Keratinocyte (primary cell): ENCODE measurements around the gene GDPD4. TPM values are rescaled to one million over a fixed set of nuclear protein-coding genes. Genes with fewer than 3 reads are reported as not detected.

Experiments
- DNase-seq: peaks from one replicate; pipeline ENCODE4 v3.0.0-alpha.2; 2011; ENCODE audit warnings: low read depth, missing footprints, low spot score
- FAIRE-seq: peaks from 2 replicates; lab custom pipeline; 2011; peaks lifted over from hg19 to GRCh38; lab: Jason Lieb, UNC
- H2AFZ ChIP-seq: 2 replicates; pipeline ENCODE4 v1.6.0; 2012; ENCODE audit warnings: low read length, control low read depth, inconsistent platforms; ENCODE audit not compliant: control insufficient read depth
- H3K27ac ChIP-seq: 2 replicates; pipeline ENCODE4 v1.5.1; 2011; ENCODE audit warnings: low read length; ENCODE audit not compliant: control insufficient read depth, insufficient read depth
- H3K27me3 ChIP-seq: 3 replicates; pipeline ENCODE4 v1.6.0; 2011; ENCODE audit warnings: low read length; ENCODE audit not compliant: control insufficient read depth, insufficient read depth; ENCODE audit errors: extremely low read depth
- H3K36me3 ChIP-seq, 2 experiments: 2 replicates in 1 of 2; 3 replicates in 1 of 2; pipeline ENCODE4 v1.5.1; 2011; ENCODE audit warnings: low read length in 2 of 2, mild to moderate bottlenecking in 1 of 2; ENCODE audit not compliant: control insufficient read depth in 2 of 2, insufficient read depth in 2 of 2; ENCODE audit errors: extremely low read depth in 1 of 2
- H3K4me1 ChIP-seq: 3 replicates; pipeline ENCODE4 v1.5.1; 2011; ENCODE audit warnings: low read length; ENCODE audit not compliant: control insufficient read depth, insufficient read depth; ENCODE audit errors: extremely low read depth
- H3K4me2 ChIP-seq: 3 replicates; pipeline ENCODE4 v1.6.0; 2011; ENCODE audit warnings: low read depth, low read length; ENCODE audit not compliant: control insufficient read depth, insufficient read depth; ENCODE audit errors: extremely low read depth
- H3K4me3 ChIP-seq, 3 experiments: fragments of 200-600 bp in 1 of 3; sonication (generic) in 1 of 3; 2 replicates in 2 of 3; 3 replicates in 1 of 3; pipeline ENCODE4 v1.5.1; 2011 to 2016; ENCODE audit warnings: low read length in 3 of 3, mild to moderate bottlenecking in 3 of 3, control low read depth in 2 of 3, inconsistent platforms in 1 of 3, low read depth in 1 of 3, mixed read lengths in 1 of 3, mixed run types in 1 of 3, moderate library complexity in 1 of 3; ENCODE audit not compliant: control insufficient read depth in 2 of 3, insufficient read depth in 2 of 3; ENCODE audit errors: extremely low read depth in 1 of 3
- H3K79me2 ChIP-seq: 2 replicates; pipeline ENCODE4 v1.6.0; 2012; ENCODE audit warnings: low read length; ENCODE audit not compliant: control insufficient read depth, insufficient read depth
- H3K9ac ChIP-seq: 3 replicates; pipeline ENCODE4 v1.6.0; 2011; ENCODE audit warnings: low read length; ENCODE audit not compliant: control insufficient read depth, insufficient read depth; ENCODE audit errors: extremely low read depth
- H3K9me1 ChIP-seq: 3 replicates; pipeline ENCODE4 v1.6.0; 2011; ENCODE audit warnings: low read length; ENCODE audit not compliant: control insufficient read depth, insufficient read depth; ENCODE audit errors: extremely low read depth
- H3K9me3 ChIP-seq: 2 replicates; pipeline ENCODE4 v1.5.1; 2012; ENCODE audit warnings: low read depth, low read length; ENCODE audit not compliant: control insufficient read depth
- H4K20me1 ChIP-seq: 3 replicates; pipeline ENCODE4 v1.6.0; 2011; ENCODE audit warnings: low read length; ENCODE audit not compliant: control insufficient read depth, insufficient read depth; ENCODE audit errors: extremely low read depth
- EZH2 ChIP-seq: IDR thresholded peaks from one replicate; pipeline ENCODE4 v1.6.1; 2012; ENCODE audit warnings: inconsistent platforms, mild to moderate bottlenecking, low read length, moderate library complexity
- dilution Hi-C: fragments of 300-500 bp; cut with MboI; formaldehyde crosslinking; loops from one replicate; pipeline ENCODE4 v1.7.0; 2020; ENCODE audit warnings: low sequenced_read_pairs; ENCODE audit not compliant: extremely low pct_ligation_motif_present
- polyA plus RNA-seq, 5 experiments: library from polyadenylated mRNA; depleted of rRNA in 3 of 5; stranded (reverse) in 3 of 5; stranded (forward) in 1 of 5; unstranded in 1 of 5; fragments of >200 nt; gene quantifications; 1 replicate in 1 of 5; 2 replicates in 3 of 5; 3 replicates in 1 of 5; pipeline versions ENCODE4 v1.2.1 to v1.2.3, GENCODE V29; 2011 to 2012; ENCODE audit warnings: missing spikeins in 2 of 5, low read depth in 1 of 5, low replicate concordance in 1 of 5
- TF ChIP-seq, protein P1 (sequence below), 3 experiments: IDR thresholded peaks in 1 of 3; conservative IDR thresholded peaks in 1 of 3; optimal IDR thresholded peaks in 1 of 3; 2 replicates in 2 of 3; 3 replicates in 1 of 3; pipeline versions ENCODE3 to v1.5.1; 2011; ENCODE audit warnings: low read length in 3 of 3, mild to moderate bottlenecking in 3 of 3, moderate library complexity in 2 of 3, control low read depth in 1 of 3, inconsistent platforms in 1 of 3; ENCODE audit not compliant: insufficient read depth in 2 of 3; ENCODE audit errors: extremely low read depth in 1 of 3

Gene GDPD4
- polyA plus RNA-seq, 1 donor (not counting 4 experiments of a cell fraction or from before 2014, with no cell fraction given) = not detected

DNA sequence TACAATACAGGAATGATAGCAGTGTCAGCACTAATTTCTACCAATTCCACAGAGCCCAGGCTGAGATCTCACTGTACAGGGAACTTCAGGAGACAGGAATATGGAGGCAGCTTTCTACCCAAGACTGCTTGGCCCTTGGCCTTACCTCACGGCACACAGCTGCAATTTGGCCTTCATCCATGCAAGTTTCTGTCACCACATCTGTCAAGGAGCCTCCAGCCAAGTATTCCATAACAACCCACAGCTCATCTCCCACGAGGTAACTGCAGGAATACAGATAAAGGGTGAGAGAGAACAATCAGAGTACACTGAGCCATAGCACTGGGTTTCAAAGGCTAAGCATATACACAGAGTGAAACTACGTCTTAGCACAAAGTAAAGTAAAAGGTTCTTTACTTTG, 39.0 kb upstream of the GDPD4 start:
- no peaks in the 10 kb centered on the region for H4K20me1 ChIP-seq
- DNase-seq = no peak
- H3K27me3 ChIP-seq = no peaks in the 10 kb centered on the region
- H3K9ac ChIP-seq = no peak overlapping the region
- H3K27ac ChIP-seq = no peak overlapping the region
- dilution Hi-C loops = no loop called here
- H3K79me2 ChIP-seq = no peaks in the 10 kb centered on the region
- no peak for TF ChIP-seq EZH2
- TF ChIP-seq, protein P1, sequence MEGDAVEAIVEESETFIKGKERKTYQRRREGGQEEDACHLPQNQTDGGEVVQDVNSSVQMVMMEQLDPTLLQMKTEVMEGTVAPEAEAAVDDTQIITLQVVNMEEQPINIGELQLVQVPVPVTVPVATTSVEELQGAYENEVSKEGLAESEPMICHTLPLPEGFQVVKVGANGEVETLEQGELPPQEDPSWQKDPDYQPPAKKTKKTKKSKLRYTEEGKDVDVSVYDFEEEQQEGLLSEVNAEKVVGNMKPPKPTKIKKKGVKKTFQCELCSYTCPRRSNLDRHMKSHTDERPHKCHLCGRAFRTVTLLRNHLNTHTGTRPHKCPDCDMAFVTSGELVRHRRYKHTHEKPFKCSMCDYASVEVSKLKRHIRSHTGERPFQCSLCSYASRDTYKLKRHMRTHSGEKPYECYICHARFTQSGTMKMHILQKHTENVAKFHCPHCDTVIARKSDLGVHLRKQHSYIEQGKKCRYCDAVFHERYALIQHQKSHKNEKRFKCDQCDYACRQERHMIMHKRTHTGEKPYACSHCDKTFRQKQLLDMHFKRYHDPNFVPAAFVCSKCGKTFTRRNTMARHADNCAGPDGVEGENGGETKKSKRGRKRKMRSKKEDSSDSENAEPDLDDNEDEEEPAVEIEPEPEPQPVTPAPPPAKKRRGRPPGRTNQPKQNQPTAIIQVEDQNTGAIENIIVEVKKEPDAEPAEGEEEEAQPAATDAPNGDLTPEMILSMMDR (optimal IDR thresholded peaks at IDR 0.05 in 1 of 3, IDR thresholded peaks at IDR 0.05 in 1 of 3, conservative IDR thresholded peaks at IDR 0.05 in 1 of 3; ENCODE audit: extremely low read depth in 1 of 3, insufficient read depth in 2 of 3, low read length in 3 of 3) = no peak
- FAIRE-seq = no peak
- no peak overlapping the region for H3K4me2 ChIP-seq
- H3K4me3 ChIP-seq = no peak overlapping the region
- no peaks in the 10 kb centered on the region for H3K9me1 ChIP-seq
- H3K4me1 ChIP-seq = no peaks in the 10 kb centered on the region
- no peaks in the 10 kb centered on the region for H3K9me3 ChIP-seq
- peaks cover 3 to 10% of the 10 kb centered on the region in 2 experiments for H3K36me3 ChIP-seq
- no peak overlapping the region for H2AFZ ChIP-seq

- no peak for DNase-seq
- H3K4me1 ChIP-seq = no peaks in the 10 kb centered on the region
- no peak overlapping the region for H3K27ac ChIP-seq
- H4K20me1 ChIP-seq = no peaks in the 10 kb centered on the region
- H3K9me3 ChIP-seq = no peaks in the 10 kb centered on the region
- peaks cover 8 to 10% of the 10 kb centered on the region in 2 experiments for H3K36me3 ChIP-seq
- H3K4me3 ChIP-seq = no peak overlapping the region
- no peaks in the 10 kb centered on the region for H3K9me1 ChIP-seq
- dilution Hi-C loops = no loop called here
- TF ChIP-seq, protein P1 (optimal IDR thresholded peaks at IDR 0.05 in 1 of 3, IDR thresholded peaks at IDR 0.05 in 1 of 3, conservative IDR thresholded peaks at IDR 0.05 in 1 of 3; ENCODE audit: extremely low read depth in 1 of 3, insufficient read depth in 2 of 3, low read length in 3 of 3) = no peak
- no peak for TF ChIP-seq EZH2
- H3K79me2 ChIP-seq = no peaks in the 10 kb centered on the region
- H3K9ac ChIP-seq = no peak overlapping the region
- no peak overlapping the region for H3K4me2 ChIP-seq
- no peak for FAIRE-seq
- no peak overlapping the region for H2AFZ ChIP-seq
- no peaks in the 10 kb centered on the region for H3K27me3 ChIP-seq
Measured at GRCh38 chr11:77332259-77332658, 30.8 kb upstream of the GDPD4 start.
